HCT116 (cell line): Measurements from ENCODE around the gene CDK5R1. TPM values are rescaled to one million over a fixed set of nuclear protein-coding genes. Genes with fewer than 3 reads are reported as not detected.

Experiments used
- ATAC-seq: fragments of 200-7000 bp; cut with Tn5 transposase; 2 replicates; pipeline ENCODE4 v1.9.1; 2020; ENCODE audit warnings: mild to moderate bottlenecking, moderate library complexity
- BruUV-seq: library from RNA; stranded (reverse); fragments of 400-500 nt; replicated peaks from 2 replicates; lab custom pipeline; 2021; lab: Mats Ljungman, UMichigan
- CTCF ChIA-PET: fragments of 300-600 bp; sonication (Branson Sonifier 250); formaldehyde crosslinking; loops from one replicate; lab custom pipeline; 2021; ENCODE audit warnings: antibody characterized with exemption; lab: Charles Lee
- POLR2A ChIA-PET: fragments of 300-600, 350-600 bp; sonication (Branson Sonifier 250); formaldehyde crosslinking; loops from one replicate; lab custom pipeline; 2021; ENCODE audit warnings: antibody characterized with exemption; lab: Charles Lee
- RAD21 ChIA-PET, 2 experiments: fragments of 300-600 bp; sonication (Branson Sonifier 250); formaldehyde crosslinking; loops; one replicate each; lab custom pipeline; 2023; ENCODE audit warnings: low total read pairs in 2 of 2; ENCODE audit not compliant: uncharacterized antibody in 2 of 2, unreplicated experiment in 2 of 2, low non-redundant PET in 1 of 2; lab: Charles Lee
- DNase-seq: peaks from one replicate; pipeline ENCODE4 v3.0.0-alpha.2; 2010; ENCODE audit warnings: low read depth, low spot score
- H2AFZ ChIP-seq: fragments of 200-600 bp; shearing (Covaris generic), sonication (generic); 2 replicates; pipeline ENCODE4 v1.6.1; 2017; ENCODE audit warnings: low read depth, mixed run types, mixed read lengths, antibody characterized with exemption, low read length; ENCODE audit not compliant: poor library complexity, severe bottlenecking
- H3K27ac ChIP-seq: 2 replicates; pipeline ENCODE4 v1.5.1; 2012; ENCODE audit warnings: low read depth, low read length
- H3K27me3 ChIP-seq: fragments of 200-600 bp; sonication (generic); 2 replicates; pipeline ENCODE4 v1.6.1; 2016; ENCODE audit warnings: mixed run types, low read length, mixed read lengths; ENCODE audit not compliant: insufficient read depth
- H3K36me3 ChIP-seq, 2 experiments: fragments of 200-500 bp in 1 of 2; fragments of 200-600 bp in 1 of 2; sonication (Bioruptor generic) in 1 of 2; sonication (generic) in 1 of 2; 2 replicates each; pipeline versions ENCODE4 v1.5.1 to v1.6.1; 2014 to 2016; ENCODE audit warnings: low read length in 2 of 2, inconsistent platforms in 1 of 2, mixed read lengths in 1 of 2, mixed run types in 1 of 2; ENCODE audit not compliant: insufficient read depth in 2 of 2, control insufficient read depth in 1 of 2
- H3K4me1 ChIP-seq, 2 experiments: fragments of 200-600 bp in 1 of 2; sonication (generic) in 1 of 2; 2 replicates each; pipeline versions ENCODE4 v1.5.1 to v1.6.1; 2012 to 2017; ENCODE audit warnings: low read length in 2 of 2, inconsistent platforms in 1 of 2, mild to moderate bottlenecking in 1 of 2, mixed read lengths in 1 of 2, mixed run types in 1 of 2, moderate library complexity in 1 of 2; ENCODE audit not compliant: insufficient read depth in 2 of 2, control insufficient read depth in 1 of 2
- H3K4me2 ChIP-seq: fragments of 200-600 bp; sonication (generic); 2 replicates; pipeline ENCODE4 v1.6.1; 2017; ENCODE audit warnings: mixed run types, low read length, mixed read lengths
- H3K4me3 ChIP-seq, 2 experiments: fragments of 200-600 bp in 1 of 2; sonication (generic) in 1 of 2; replicated peaks in 1 of 2; 2 replicates each; pipeline ENCODE4 v1.5.1; 2011 to 2016; ENCODE audit warnings: low read length in 2 of 2, control low read depth in 1 of 2, low read depth in 1 of 2, mild to moderate bottlenecking in 1 of 2, mixed read lengths in 1 of 2, mixed run types in 1 of 2
- H3K79me2 ChIP-seq: fragments of 200-600 bp; sonication (generic); 2 replicates; pipeline ENCODE4 v1.6.1; 2017; ENCODE audit warnings: mild to moderate bottlenecking, mixed run types, low read length, moderate library complexity, mixed read lengths; ENCODE audit not compliant: insufficient read depth
- H3K9ac ChIP-seq: fragments of 200-600 bp; sonication (generic); 2 replicates; pipeline ENCODE4 v1.6.1; 2016; ENCODE audit warnings: low read length, mixed read lengths
- H3K9me2 ChIP-seq: fragments of 200-600 bp; sonication (generic), shearing (Covaris generic); 2 replicates; pipeline ENCODE4 v1.6.1; 2017; ENCODE audit warnings: mixed run types, mild to moderate bottlenecking, moderate library complexity; ENCODE audit not compliant: insufficient read depth
- H3K9me3 ChIP-seq, 2 experiments: fragments of 200-500 bp in 1 of 2; fragments of 200-600 bp in 1 of 2; sonication (Bioruptor generic) in 1 of 2; sonication (generic) in 1 of 2; 2 replicates each; pipeline ENCODE4 v1.6.1; 2014 to 2017; ENCODE audit warnings: low read length in 2 of 2, mixed read lengths in 2 of 2, inconsistent platforms in 1 of 2, low read depth in 1 of 2, mild to moderate bottlenecking in 1 of 2, mixed run types in 1 of 2, moderate library complexity in 1 of 2; ENCODE audit not compliant: control insufficient read depth in 1 of 2, insufficient read depth in 1 of 2
- H4K20me1 ChIP-seq: fragments of 200-600 bp; sonication (generic), shearing (Covaris generic); 2 replicates; pipeline ENCODE4 v1.6.1; 2017; ENCODE audit warnings: mixed run types, mild to moderate bottlenecking, moderate library complexity; ENCODE audit not compliant: insufficient read depth
- CBX3 ChIP-seq: IDR thresholded peaks from 2 replicates; pipeline ENCODE4 v1.6.1; 2012; ENCODE audit warnings: low read depth
- EGR1 ChIP-seq: IDR thresholded peaks from 2 replicates; pipeline ENCODE4 v1.6.1; 2012; ENCODE audit warnings: low read depth
- ELF1 ChIP-seq: IDR thresholded peaks from 2 replicates; pipeline ENCODE4 v1.6.1; 2012; ENCODE audit warnings: low read depth, borderline replicate concordance
- EZH2 ChIP-seq: fragments of 200-600 bp; sonication (generic); IDR thresholded peaks from 2 replicates; pipeline ENCODE4 v1.6.1; 2017; ENCODE audit warnings: antibody characterized with exemption, mixed run types
- FOSL1 ChIP-seq: IDR thresholded peaks from 2 replicates; pipeline ENCODE4 v1.6.1; 2012; ENCODE audit warnings: low read depth
- JUND ChIP-seq: IDR thresholded peaks from 2 replicates; pipeline ENCODE4 v1.6.1; 2012
- POLR2A ChIP-seq: IDR thresholded peaks from 2 replicates; pipeline ENCODE4 v1.7.0; 2011; ENCODE audit warnings: borderline replicate concordance; ENCODE audit not compliant: insufficient read depth, insufficient read length; ENCODE audit errors: extremely low read depth
- RAD21 ChIP-seq: IDR thresholded peaks from 2 replicates; pipeline ENCODE4 v1.6.1; 2012; ENCODE audit warnings: low read depth, mild to moderate bottlenecking
- SP1 ChIP-seq: IDR thresholded peaks from 2 replicates; pipeline ENCODE4 v1.6.1; 2012; ENCODE audit warnings: low read depth
- SRF ChIP-seq: IDR thresholded peaks from 2 replicates; pipeline ENCODE4 v1.6.1; 2012; ENCODE audit warnings: low read depth
- TCF7L2 ChIP-seq: IDR thresholded peaks from 2 replicates; pipeline ENCODE4 v1.7.0; 2011; ENCODE audit warnings: borderline replicate concordance, inconsistent platforms; ENCODE audit not compliant: insufficient read depth, insufficient read length; ENCODE audit errors: extremely low read depth
- ZFX ChIP-seq: fragments of 450-650 bp; IDR thresholded peaks from 2 replicates; pipeline ENCODE4 v1.6.1; 2017
- intact Hi-C: fragments of 100-400 bp; cut with micrococcal nuclease; formaldehyde crosslinking; loops from 2 replicates; pipeline ENCODE4 v1.10.0; 2022
- total RNA-seq: library from RNA; stranded (reverse); gene quantifications from one replicate; pipeline ENCODE4 v1.2.1, GENCODE V29; 2021; ENCODE audit not compliant: unreplicated experiment
- TF ChIP-seq, protein P1 (sequence below), 3 experiments: fragments of 200-600 bp in 1 of 3; sonication (generic) in 1 of 3; IDR thresholded peaks in 2 of 3; conservative IDR thresholded peaks in 1 of 3; 2 replicates each; pipeline ENCODE4 v1.5.1; 2012 to 2017; ENCODE audit warnings: low read depth in 2 of 3, low read length in 2 of 3, antibody characterized with exemption in 1 of 3, borderline replicate concordance in 1 of 3, control low read depth in 1 of 3, mild to moderate bottlenecking in 1 of 3, mixed read lengths in 1 of 3, mixed run types in 1 of 3, moderate library complexity in 1 of 3; ENCODE audit not compliant: insufficient read depth in 1 of 3
- TF ChIP-seq, protein P2 (sequence below): IDR thresholded peaks from 2 replicates; pipeline ENCODE4 v1.6.1; 2012
- TF ChIP-seq, protein P3 (sequence below): IDR thresholded peaks from 2 replicates; pipeline ENCODE4 v1.6.1; 2012; ENCODE audit warnings: low read depth

The CDK5R1 gene
- total RNA-seq, 1 experiment from 2014 or later = 5.4 TPM

DNA sequence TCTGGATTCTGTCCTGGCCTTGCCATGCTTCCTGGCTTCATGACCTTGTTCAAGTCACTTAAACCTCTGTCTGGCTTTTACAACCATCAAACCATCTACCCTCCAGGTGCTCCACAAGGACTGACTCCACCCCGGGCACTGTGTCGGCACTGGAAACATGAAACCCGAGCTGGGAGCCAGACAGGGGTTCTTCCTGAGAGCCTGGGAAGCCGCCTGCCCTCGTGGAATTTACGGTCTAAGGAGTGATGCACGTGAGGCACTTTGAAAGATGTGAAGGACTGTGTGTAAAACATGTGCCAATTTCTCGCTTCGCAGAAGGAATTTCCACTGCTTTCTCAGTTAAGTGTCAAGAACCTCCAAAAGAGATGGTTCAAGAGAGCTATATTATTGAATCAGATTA, 11.6 kb downstream of the CDK5R1 start:
- H3K4me3 ChIP-seq = no peak overlapping the region
- no peaks in the 10 kb centered on the region for H3K36me3 ChIP-seq
- no peak overlapping the region for H3K27ac ChIP-seq
- no peaks in the 10 kb centered on the region for H3K9me3 ChIP-seq
- no peak overlapping the region for H2AFZ ChIP-seq
- no peak overlapping the region for H3K9ac ChIP-seq
- H3K4me1 ChIP-seq = peaks cover 14 to 40% of the 10 kb centered on the region in 2 experiments
- no TSS peak for BruUV-seq
- H3K27me3 ChIP-seq = no peaks in the 10 kb centered on the region
- RAD21 ChIA-PET = no interaction called here
- POLR2A ChIA-PET = no interaction called here
- H4K20me1 ChIP-seq = no peaks in the 10 kb centered on the region
- ATAC-seq (no peak), DNase-seq (no peak)
- intact Hi-C loops = no loop called here
- no peaks in the 10 kb centered on the region for H3K9me2 ChIP-seq
- H3K79me2 ChIP-seq = no peaks in the 10 kb centered on the region
- peak overlapping the region; percentile 15; the same call in 1 of the 2 replicates for H3K4me2 ChIP-seq
- TF ChIP-seq EZH2 (no peak), ZFX (no peak), CBX3 (no peak), POLR2A (no peak), EGR1 (no peak), RAD21 (no peak), SRF (no peak), FOSL1 (no peak)
- TF ChIP-seq, protein P1, sequence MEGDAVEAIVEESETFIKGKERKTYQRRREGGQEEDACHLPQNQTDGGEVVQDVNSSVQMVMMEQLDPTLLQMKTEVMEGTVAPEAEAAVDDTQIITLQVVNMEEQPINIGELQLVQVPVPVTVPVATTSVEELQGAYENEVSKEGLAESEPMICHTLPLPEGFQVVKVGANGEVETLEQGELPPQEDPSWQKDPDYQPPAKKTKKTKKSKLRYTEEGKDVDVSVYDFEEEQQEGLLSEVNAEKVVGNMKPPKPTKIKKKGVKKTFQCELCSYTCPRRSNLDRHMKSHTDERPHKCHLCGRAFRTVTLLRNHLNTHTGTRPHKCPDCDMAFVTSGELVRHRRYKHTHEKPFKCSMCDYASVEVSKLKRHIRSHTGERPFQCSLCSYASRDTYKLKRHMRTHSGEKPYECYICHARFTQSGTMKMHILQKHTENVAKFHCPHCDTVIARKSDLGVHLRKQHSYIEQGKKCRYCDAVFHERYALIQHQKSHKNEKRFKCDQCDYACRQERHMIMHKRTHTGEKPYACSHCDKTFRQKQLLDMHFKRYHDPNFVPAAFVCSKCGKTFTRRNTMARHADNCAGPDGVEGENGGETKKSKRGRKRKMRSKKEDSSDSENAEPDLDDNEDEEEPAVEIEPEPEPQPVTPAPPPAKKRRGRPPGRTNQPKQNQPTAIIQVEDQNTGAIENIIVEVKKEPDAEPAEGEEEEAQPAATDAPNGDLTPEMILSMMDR (IDR thresholded peaks at IDR 0.05 in 2 of 3, conservative IDR thresholded peaks at IDR 0.05 in 1 of 3; ENCODE audit: borderline replicate concordance in 1 of 3, insufficient read depth in 1 of 3, low read depth in 2 of 3, low read length in 2 of 3) = no peak
- CTCF ChIA-PET = no interaction called here

DNA sequence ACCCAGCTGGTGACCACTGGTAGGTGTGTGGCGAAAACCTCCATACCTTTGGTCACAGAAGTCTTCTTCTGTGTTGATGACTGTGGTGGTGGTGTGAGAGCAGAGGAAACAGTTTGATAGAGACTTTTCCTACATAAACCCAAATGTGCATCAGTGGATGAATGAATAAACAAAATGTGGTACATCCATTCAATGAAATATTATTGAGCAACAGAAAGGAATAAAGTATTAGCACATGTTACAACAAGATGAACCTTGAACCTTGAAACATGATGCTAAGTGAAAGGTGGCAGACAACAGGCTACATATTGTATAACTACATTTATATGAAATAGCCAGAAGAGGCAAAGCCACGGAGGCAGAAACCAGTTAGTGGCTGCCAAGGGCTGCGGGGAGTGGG, 15.2 kb downstream of the CDK5R1 start:
- Histone ChIP-seq H3K79me2 (no peaks in the 10 kb centered on the region), H3K36me3 (no peaks in the 10 kb centered on the region), H3K4me2 (no peak overlapping the region), H3K27ac (no peak overlapping the region), H3K27me3 (no peaks in the 10 kb centered on the region), H3K9me2 (no peaks in the 10 kb centered on the region), H3K9ac (no peak overlapping the region), H4K20me1 (no peaks in the 10 kb centered on the region), H2AFZ (no peak overlapping the region), H3K4me3 (no peak overlapping the region), H3K4me1 (peaks cover 27 to 43% of the 10 kb centered on the region in 2 experiments), H3K9me3 (no peaks in the 10 kb centered on the region)
- intact Hi-C loops = no loop called here
- ChIA-PET POLR2A (no interaction called here), CTCF (no interaction called here), RAD21 (no interaction called here)
- DNase-seq = no peak
- ATAC-seq = no peak
- no TSS peak for BruUV-seq
- TF ChIP-seq EZH2 (no peak), SP1 (no peak), TCF7L2 (no peak), POLR2A (no peak), ELF1 (no peak), JUND (no peak)
- TF ChIP-seq, protein P2, sequence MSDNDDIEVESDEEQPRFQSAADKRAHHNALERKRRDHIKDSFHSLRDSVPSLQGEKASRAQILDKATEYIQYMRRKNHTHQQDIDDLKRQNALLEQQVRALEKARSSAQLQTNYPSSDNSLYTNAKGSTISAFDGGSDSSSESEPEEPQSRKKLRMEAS = no peak
- TF ChIP-seq, protein P3, sequence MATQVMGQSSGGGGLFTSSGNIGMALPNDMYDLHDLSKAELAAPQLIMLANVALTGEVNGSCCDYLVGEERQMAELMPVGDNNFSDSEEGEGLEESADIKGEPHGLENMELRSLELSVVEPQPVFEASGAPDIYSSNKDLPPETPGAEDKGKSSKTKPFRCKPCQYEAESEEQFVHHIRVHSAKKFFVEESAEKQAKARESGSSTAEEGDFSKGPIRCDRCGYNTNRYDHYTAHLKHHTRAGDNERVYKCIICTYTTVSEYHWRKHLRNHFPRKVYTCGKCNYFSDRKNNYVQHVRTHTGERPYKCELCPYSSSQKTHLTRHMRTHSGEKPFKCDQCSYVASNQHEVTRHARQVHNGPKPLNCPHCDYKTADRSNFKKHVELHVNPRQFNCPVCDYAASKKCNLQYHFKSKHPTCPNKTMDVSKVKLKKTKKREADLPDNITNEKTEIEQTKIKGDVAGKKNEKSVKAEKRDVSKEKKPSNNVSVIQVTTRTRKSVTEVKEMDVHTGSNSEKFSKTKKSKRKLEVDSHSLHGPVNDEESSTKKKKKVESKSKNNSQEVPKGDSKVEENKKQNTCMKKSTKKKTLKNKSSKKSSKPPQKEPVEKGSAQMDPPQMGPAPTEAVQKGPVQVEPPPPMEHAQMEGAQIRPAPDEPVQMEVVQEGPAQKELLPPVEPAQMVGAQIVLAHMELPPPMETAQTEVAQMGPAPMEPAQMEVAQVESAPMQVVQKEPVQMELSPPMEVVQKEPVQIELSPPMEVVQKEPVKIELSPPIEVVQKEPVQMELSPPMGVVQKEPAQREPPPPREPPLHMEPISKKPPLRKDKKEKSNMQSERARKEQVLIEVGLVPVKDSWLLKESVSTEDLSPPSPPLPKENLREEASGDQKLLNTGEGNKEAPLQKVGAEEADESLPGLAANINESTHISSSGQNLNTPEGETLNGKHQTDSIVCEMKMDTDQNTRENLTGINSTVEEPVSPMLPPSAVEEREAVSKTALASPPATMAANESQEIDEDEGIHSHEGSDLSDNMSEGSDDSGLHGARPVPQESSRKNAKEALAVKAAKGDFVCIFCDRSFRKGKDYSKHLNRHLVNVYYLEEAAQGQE = no peak
